Bronchial epithelial cell (primary cell): ENCODE data around the gene AMFR. TPM values are rescaled to one million over a fixed set of nuclear protein-coding genes. Genes with fewer than 3 reads are reported as not detected.

Experiments
- DNase-seq: peaks from one replicate; pipeline ENCODE4 v3.0.0-alpha.2; 2010; ENCODE audit warnings: low read depth
- FAIRE-seq: peaks from 2 replicates; lab custom pipeline; 2011; peaks lifted over from hg19 to GRCh38; lab: Jason Lieb, UNC
- H3K27me3 ChIP-seq: 2 replicates; pipeline ENCODE4 v1.5.1; 2011; ENCODE audit warnings: low read length; ENCODE audit not compliant: control insufficient read depth, insufficient read depth
- H3K36me3 ChIP-seq: 2 replicates; pipeline ENCODE4 v1.5.1; 2011; ENCODE audit warnings: low read length; ENCODE audit not compliant: control insufficient read depth, insufficient read depth
- H3K4me3 ChIP-seq: 2 replicates; pipeline ENCODE4 v1.5.1; 2011; ENCODE audit warnings: mild to moderate bottlenecking, low read depth, low read length, control low read depth
- CTCF ChIP-seq: IDR thresholded peaks from 2 replicates; pipeline ENCODE4 v1.5.1; 2011; ENCODE audit warnings: mild to moderate bottlenecking, moderate library complexity, low read length, control low read depth, inconsistent platforms; ENCODE audit not compliant: insufficient read depth, severe bottlenecking
- total RNA-seq: library from RNA; depleted of rRNA; stranded (reverse); fragments of >200 nt; gene quantifications from 2 replicates; pipeline ENCODE4 v1.2.1, GENCODE V29; 2014

The AMFR gene
- total RNA-seq, 1 donor from 2014 or later, result 224 TPM

GRCh38 chr16:56350491-56351405 is 74.6 kb downstream of the AMFR start:
- no peaks in the 10 kb centered on the region for H3K36me3 ChIP-seq
- no peak overlapping the region for H3K4me3 ChIP-seq
- DNase-seq (no peak), FAIRE-seq (peak; percentile 93)
- H3K27me3 ChIP-seq, result peaks cover 4% of the 10 kb centered on the region
- TF ChIP-seq CTCF, result no peak

- DNase-seq (no peak), FAIRE-seq (no peak)
- TF ChIP-seq CTCF, result no peak
- H3K4me3 ChIP-seq, result no peak overlapping the region
- H3K27me3 ChIP-seq, result peaks cover 4% of the 10 kb centered on the region
- H3K36me3 ChIP-seq, result no peaks in the 10 kb centered on the region
Measured at GRCh38 chr16:56349711-56350161, 75.6 kb downstream of the AMFR start.

DNA sequence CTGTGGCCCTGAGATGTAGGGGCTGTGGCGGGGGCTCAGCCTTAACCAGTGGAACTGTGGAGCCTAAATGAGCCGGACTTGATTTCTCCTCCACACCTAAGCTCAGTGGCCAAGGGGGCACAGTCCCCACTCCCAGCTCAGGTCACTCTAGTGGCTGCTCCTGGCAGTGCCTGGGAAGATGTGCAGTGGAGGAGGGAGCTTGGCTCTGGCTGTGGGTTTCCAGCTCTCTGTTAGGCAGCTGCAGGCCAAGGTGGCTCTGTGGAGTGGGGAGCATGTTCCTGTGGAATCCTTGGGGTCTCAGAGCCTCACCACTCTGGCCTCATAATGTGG is 76.3 kb downstream of the AMFR start:
- FAIRE-seq, result no peak
- peaks cover 4% of the 10 kb centered on the region for H3K27me3 ChIP-seq

GRCh38 chr16:56348168-56349085 is 76.9 kb downstream of the AMFR start:
- FAIRE-seq (no peak), DNase-seq (no peak)
- H3K4me3 ChIP-seq, result no peak overlapping the region
- TF ChIP-seq CTCF, result no peak
- no peaks in the 10 kb centered on the region for H3K36me3 ChIP-seq
- peaks cover 4% of the 10 kb centered on the region for H3K27me3 ChIP-seq

More for the DNA sequence above, 76.3 kb downstream of the AMFR start:
- no peak for TF ChIP-seq CTCF
- no peak for DNase-seq
- no peak overlapping the region for H3K4me3 ChIP-seq
- H3K36me3 ChIP-seq, result no peaks in the 10 kb centered on the region

- no peak overlapping the region for H3K4me3 ChIP-seq
- peaks cover 4% of the 10 kb centered on the region for H3K27me3 ChIP-seq
- TF ChIP-seq CTCF, result no peak
- FAIRE-seq (no peak), DNase-seq (no peak)
- H3K36me3 ChIP-seq, result no peaks in the 10 kb centered on the region
Measured at GRCh38 chr16:56347670-56348069, 77.7 kb downstream of the AMFR start.
